Measurements from ENCODE around the gene COL15A1. TPM values are rescaled to one million over a fixed set of nuclear protein-coding genes. Genes with fewer than 3 reads are reported as not detected.

COL15A1 gene
- total RNA-seq, 1 experiment from 2014 or later = 0.22 TPM

DNA sequence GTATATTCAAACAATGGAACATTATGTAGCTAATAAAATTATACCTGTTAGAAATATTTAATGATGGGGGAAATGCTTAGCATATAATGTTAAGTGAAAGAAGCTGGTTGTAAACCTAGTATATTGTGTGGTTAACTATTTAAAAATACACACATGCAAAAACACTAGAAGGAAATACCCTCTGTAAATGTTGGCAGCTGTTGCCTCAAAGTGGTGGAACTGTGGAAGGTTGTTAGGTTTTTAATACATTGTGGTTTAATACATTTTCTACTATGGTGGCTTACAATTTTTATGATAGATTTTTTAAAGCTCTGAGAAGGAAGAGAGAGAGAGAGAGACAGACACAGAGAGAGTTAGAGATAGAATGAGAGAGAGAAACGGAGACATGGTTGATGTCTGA lies 74.9 kb downstream of the COL15A1 start:
- no peak for DNase-seq (ENCODE audit: low spot score)
- no peak overlapping the region for H3K27ac Mint-ChIP-seq
- H3K9me3 Mint-ChIP-seq = peaks cover 31% of the 10 kb centered on the region
- POLR2A ChIA-PET = interaction anchor here (0.9 kb wide), 1 partner anchor 26 kb away, joined by 4 read pairs; no protein-coding TSS in a partner anchor
- TF ChIP-seq HMGA2 (CRISPR knock-in tag; IDR thresholded peaks at IDR 0.05) (no peak), JUN (CRISPR knock-in tag; IDR thresholded peaks at IDR 0.05) (no peak), NR2C2 (CRISPR knock-in tag; IDR thresholded peaks at IDR 0.05) (no peak), SP1 (CRISPR knock-in tag; conservative IDR thresholded peaks at IDR 0.05) (no peak), ZNF121 (CRISPR knock-in tag; IDR thresholded peaks at IDR 0.05) (no peak), KAT7 (CRISPR knock-in tag; IDR thresholded peaks at IDR 0.05; ENCODE audit: borderline replicate concordance) (no peak)
- TF ChIP-seq, protein P1, sequence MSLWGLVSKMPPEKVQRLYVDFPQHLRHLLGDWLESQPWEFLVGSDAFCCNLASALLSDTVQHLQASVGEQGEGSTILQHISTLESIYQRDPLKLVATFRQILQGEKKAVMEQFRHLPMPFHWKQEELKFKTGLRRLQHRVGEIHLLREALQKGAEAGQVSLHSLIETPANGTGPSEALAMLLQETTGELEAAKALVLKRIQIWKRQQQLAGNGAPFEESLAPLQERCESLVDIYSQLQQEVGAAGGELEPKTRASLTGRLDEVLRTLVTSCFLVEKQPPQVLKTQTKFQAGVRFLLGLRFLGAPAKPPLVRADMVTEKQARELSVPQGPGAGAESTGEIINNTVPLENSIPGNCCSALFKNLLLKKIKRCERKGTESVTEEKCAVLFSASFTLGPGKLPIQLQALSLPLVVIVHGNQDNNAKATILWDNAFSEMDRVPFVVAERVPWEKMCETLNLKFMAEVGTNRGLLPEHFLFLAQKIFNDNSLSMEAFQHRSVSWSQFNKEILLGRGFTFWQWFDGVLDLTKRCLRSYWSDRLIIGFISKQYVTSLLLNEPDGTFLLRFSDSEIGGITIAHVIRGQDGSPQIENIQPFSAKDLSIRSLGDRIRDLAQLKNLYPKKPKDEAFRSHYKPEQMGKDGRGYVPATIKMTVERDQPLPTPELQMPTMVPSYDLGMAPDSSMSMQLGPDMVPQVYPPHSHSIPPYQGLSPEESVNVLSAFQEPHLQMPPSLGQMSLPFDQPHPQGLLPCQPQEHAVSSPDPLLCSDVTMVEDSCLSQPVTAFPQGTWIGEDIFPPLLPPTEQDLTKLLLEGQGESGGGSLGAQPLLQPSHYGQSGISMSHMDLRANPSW (CRISPR knock-in tag; conservative IDR thresholded peaks at IDR 0.05; ENCODE audit: low read depth) = no peak
- TF ChIP-seq, protein P2, sequence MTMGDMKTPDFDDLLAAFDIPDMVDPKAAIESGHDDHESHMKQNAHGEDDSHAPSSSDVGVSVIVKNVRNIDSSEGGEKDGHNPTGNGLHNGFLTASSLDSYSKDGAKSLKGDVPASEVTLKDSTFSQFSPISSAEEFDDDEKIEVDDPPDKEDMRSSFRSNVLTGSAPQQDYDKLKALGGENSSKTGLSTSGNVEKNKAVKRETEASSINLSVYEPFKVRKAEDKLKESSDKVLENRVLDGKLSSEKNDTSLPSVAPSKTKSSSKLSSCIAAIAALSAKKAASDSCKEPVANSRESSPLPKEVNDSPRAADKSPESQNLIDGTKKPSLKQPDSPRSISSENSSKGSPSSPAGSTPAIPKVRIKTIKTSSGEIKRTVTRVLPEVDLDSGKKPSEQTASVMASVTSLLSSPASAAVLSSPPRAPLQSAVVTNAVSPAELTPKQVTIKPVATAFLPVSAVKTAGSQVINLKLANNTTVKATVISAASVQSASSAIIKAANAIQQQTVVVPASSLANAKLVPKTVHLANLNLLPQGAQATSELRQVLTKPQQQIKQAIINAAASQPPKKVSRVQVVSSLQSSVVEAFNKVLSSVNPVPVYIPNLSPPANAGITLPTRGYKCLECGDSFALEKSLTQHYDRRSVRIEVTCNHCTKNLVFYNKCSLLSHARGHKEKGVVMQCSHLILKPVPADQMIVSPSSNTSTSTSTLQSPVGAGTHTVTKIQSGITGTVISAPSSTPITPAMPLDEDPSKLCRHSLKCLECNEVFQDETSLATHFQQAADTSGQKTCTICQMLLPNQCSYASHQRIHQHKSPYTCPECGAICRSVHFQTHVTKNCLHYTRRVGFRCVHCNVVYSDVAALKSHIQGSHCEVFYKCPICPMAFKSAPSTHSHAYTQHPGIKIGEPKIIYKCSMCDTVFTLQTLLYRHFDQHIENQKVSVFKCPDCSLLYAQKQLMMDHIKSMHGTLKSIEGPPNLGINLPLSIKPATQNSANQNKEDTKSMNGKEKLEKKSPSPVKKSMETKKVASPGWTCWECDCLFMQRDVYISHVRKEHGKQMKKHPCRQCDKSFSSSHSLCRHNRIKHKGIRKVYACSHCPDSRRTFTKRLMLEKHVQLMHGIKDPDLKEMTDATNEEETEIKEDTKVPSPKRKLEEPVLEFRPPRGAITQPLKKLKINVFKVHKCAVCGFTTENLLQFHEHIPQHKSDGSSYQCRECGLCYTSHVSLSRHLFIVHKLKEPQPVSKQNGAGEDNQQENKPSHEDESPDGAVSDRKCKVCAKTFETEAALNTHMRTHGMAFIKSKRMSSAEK (CRISPR knock-in tag; IDR thresholded peaks at IDR 0.05; ENCODE audit: borderline replicate concordance) = no peak
- TF ChIP-seq, protein P3, sequence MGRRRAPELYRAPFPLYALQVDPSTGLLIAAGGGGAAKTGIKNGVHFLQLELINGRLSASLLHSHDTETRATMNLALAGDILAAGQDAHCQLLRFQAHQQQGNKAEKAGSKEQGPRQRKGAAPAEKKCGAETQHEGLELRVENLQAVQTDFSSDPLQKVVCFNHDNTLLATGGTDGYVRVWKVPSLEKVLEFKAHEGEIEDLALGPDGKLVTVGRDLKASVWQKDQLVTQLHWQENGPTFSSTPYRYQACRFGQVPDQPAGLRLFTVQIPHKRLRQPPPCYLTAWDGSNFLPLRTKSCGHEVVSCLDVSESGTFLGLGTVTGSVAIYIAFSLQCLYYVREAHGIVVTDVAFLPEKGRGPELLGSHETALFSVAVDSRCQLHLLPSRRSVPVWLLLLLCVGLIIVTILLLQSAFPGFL (CRISPR knock-in tag; IDR thresholded peaks at IDR 0.05; ENCODE audit: borderline replicate concordance) = no peak
- TF ChIP-seq, protein P4, sequence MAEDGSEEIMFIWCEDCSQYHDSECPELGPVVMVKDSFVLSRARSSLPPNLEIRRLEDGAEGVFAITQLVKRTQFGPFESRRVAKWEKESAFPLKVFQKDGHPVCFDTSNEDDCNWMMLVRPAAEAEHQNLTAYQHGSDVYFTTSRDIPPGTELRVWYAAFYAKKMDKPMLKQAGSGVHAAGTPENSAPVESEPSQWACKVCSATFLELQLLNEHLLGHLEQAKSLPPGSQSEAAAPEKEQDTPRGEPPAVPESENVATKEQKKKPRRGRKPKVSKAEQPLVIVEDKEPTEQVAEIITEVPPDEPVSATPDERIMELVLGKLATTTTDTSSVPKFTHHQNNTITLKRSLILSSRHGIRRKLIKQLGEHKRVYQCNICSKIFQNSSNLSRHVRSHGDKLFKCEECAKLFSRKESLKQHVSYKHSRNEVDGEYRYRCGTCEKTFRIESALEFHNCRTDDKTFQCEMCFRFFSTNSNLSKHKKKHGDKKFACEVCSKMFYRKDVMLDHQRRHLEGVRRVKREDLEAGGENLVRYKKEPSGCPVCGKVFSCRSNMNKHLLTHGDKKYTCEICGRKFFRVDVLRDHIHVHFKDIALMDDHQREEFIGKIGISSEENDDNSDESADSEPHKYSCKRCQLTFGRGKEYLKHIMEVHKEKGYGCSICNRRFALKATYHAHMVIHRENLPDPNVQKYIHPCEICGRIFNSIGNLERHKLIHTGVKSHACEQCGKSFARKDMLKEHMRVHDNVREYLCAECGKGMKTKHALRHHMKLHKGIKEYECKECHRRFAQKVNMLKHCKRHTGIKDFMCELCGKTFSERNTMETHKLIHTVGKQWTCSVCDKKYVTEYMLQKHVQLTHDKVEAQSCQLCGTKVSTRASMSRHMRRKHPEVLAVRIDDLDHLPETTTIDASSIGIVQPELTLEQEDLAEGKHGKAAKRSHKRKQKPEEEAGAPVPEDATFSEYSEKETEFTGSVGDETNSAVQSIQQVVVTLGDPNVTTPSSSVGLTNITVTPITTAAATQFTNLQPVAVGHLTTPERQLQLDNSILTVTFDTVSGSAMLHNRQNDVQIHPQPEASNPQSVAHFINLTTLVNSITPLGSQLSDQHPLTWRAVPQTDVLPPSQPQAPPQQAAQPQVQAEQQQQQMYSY (CRISPR knock-in tag; IDR thresholded peaks at IDR 0.05) = no peak
- TF ChIP-seq, protein P5, sequence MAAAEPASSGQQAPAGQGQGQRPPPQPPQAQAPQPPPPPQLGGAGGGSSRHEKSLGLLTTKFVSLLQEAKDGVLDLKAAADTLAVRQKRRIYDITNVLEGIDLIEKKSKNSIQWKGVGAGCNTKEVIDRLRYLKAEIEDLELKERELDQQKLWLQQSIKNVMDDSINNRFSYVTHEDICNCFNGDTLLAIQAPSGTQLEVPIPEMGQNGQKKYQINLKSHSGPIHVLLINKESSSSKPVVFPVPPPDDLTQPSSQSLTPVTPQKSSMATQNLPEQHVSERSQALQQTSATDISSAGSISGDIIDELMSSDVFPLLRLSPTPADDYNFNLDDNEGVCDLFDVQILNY (CRISPR knock-in tag; IDR thresholded peaks at IDR 0.05) = no peak
- H3K36me3 Mint-ChIP-seq = no peaks in the 10 kb centered on the region
- no peaks in the 10 kb centered on the region for H3K4me1 Mint-ChIP-seq
- no peak overlapping the region for H3K4me3 Mint-ChIP-seq
- H3K27me3 Mint-ChIP-seq (ENCODE audit: low read depth) = peaks cover under 1% of the 10 kb centered on the region
- CTCF ChIA-PET = no interaction called here
- ATAC-seq = no peak

Measured in WTC11 (cell line).